GM21390 (cell line): ENCODE measurements around the gene SLC32A1.

Experiments used
- ATAC-seq: cut with Tn5 transposase; IDR thresholded peaks from one replicate; pipeline ENCODE4 v1.9.1; 2021; ENCODE audit not compliant: unreplicated experiment

The SLC32A1 gene

GRCh38 chr20:38723848-38724625 lies at the start of gene SLC32A1:
Gene SLC32A1, plus strand, starts transcription at chr20:38724486. Its CDS starts 239 bp downstream, at chr20:38724725.
- ATAC-seq, result no peak

- no peak for ATAC-seq
Observed at GRCh38 chr20:38674765-38675133, 49.5 kb upstream of the SLC32A1 start.

DNA sequence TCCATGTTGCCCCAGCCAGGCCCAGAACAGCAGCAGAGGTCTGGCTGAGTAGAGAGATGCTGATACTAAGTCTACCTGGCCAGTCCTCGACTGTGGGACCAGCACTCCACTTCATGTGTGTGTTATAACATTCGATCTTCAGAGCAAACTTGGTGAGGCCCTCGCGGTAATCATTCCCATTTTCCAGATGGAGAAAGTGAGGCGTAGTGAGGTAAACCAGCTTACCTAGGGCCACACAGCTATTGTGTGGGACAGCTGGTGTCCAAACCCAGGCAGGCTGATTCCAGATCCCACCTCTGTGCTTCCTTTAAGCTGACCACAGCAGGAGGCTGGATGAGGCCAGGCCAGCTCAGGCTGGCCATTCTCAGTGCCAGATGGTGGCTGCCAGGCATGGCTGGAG lies 47.7 kb upstream of the SLC32A1 start:
- ATAC-seq, result no peak

GRCh38 chr20:38680500-38681306 lies 43.6 kb upstream of the SLC32A1 start:
- ATAC-seq, result no peak

DNA sequence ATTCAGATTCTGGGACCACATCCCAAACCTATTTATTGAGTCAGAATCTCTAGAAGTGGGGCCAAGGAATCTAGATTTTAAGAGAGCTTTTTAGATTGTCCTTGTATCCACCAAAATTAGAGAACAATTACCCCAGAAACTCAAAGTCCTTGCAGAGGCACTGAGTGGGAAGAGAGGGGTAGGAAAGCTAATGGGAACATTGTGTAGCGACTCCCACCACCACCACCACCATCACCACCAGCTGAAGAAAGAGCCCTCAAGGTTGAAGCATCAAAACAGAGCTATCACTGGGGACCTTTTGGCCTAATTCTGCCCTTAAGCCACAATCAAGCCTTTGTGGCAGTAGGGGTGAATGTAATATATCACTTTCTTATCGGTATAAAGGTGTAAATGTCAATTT lies 39.0 kb upstream of the SLC32A1 start:
- ATAC-seq, result no peak

- no peak for ATAC-seq
Observed at GRCh38 chr20:38685853-38686473, 38.3 kb upstream of the SLC32A1 start.

- ATAC-seq, result no peak
Observed at GRCh38 chr20:38692436-38693411, 31.6 kb upstream of the SLC32A1 start.

- ATAC-seq, result no peak
Observed at GRCh38 chr20:38697306-38697705, 27.0 kb upstream of the SLC32A1 start.

DNA sequence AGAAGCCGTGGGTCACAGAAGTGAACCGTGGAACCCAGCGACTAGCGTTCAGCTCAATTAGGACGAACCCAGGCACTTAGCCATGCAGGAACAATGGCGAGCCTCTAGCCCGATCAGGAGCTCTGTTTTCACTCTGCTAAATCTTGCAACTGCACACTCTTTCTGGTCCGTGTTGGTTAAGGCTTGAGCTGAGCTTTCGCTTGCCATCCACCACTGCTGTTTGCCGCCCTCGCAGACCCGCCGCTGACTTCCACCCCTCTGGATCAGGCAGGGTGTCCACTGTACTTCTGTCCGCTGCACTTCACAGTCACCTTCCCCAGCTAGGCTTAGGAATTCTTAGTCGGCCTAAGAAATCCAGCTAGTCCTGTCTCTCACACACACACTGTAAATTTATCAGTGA lies 25.7 kb upstream of the SLC32A1 start:
- no peak for ATAC-seq

GRCh38 chr20:38700141-38700540 lies 24.1 kb upstream of the SLC32A1 start:
- no peak for ATAC-seq

DNA sequence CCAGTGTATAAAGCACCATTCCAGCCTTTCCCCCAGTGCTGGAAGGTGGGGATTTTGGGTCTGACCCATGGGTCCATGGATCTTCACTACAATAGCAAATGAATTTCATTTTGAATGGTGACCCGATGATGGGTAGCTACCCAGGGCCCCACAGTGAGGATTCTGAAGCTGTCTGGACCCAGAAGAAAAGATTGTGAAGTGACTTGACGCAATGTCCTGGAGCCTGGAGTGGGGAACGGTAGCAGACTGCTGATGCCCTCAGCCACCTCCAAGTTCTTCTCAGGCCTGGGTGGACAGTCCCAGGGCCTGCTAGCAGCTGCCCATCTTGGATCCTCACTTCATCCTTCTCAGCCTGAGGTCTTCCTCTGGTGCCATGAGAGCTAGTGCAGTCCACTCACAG lies 23.4 kb upstream of the SLC32A1 start:
- no peak for ATAC-seq

- ATAC-seq, result no peak
Observed at GRCh38 chr20:38703526-38703925, 20.8 kb upstream of the SLC32A1 start.

GRCh38 chr20:38704136-38704535 lies 20.1 kb upstream of the SLC32A1 start:
- ATAC-seq, result no peak

GRCh38 chr20:38706509-38706908 lies 17.8 kb upstream of the SLC32A1 start:
- ATAC-seq, result no peak

DNA sequence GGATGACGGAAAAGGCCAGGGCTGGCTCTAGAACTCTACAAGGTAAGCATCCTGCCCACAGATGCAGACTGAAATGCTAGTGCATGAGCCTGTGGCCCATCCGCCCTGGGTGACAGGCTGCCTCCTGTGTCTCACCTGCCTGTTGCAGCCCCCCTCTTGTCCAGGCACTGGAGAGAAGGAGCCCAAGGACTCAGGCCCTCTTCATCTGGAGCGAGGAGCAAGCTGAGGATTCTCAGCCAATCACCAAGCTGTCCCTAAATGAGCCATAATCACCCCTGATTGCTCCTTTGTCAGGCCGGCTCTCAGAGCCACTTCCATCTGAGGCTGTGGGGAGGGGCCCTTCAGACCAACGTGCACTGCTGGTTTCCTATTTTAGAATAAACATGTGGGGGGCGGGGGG lies 10.0 kb upstream of the SLC32A1 start:
- ATAC-seq, result no peak

DNA sequence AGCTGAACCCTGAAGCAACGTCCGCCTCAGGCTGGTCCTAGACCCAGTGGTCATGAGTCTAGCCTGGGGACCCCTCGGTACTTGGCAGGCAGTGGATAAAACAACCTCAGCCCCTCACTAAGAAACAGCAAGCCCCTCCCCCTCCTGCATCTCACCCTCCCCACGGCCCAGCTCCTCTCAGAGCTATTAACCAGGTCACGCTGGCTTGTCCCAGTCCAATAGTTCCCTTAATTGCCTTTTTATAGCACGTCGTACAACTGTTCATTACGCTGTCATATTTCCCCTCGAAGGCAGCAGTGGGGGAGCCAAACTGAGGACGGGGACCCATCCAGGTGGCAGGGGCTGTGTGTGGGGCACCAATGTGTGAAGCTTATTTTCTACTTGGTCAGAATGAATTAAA lies 8.6 kb upstream of the SLC32A1 start:
- ATAC-seq, result no peak

DNA sequence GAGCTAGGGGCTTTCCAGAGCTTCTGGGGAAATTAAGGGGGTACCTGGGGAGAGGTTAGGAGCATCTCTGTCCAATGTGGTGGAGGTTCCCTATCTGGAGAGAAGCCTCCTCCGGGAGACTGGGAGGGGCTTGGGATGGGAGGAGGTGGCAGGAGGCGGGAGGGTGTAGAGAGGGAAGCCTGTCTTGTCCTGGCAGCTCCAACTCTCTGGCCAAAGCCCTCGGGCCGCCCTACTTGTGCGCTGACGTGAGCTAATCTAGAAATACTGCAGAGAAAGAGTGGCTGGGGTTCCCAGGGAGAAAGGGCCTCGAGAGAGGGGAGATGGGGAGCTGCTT lies 1.6 kb upstream of the SLC32A1 start:
- no peak for ATAC-seq

DNA sequence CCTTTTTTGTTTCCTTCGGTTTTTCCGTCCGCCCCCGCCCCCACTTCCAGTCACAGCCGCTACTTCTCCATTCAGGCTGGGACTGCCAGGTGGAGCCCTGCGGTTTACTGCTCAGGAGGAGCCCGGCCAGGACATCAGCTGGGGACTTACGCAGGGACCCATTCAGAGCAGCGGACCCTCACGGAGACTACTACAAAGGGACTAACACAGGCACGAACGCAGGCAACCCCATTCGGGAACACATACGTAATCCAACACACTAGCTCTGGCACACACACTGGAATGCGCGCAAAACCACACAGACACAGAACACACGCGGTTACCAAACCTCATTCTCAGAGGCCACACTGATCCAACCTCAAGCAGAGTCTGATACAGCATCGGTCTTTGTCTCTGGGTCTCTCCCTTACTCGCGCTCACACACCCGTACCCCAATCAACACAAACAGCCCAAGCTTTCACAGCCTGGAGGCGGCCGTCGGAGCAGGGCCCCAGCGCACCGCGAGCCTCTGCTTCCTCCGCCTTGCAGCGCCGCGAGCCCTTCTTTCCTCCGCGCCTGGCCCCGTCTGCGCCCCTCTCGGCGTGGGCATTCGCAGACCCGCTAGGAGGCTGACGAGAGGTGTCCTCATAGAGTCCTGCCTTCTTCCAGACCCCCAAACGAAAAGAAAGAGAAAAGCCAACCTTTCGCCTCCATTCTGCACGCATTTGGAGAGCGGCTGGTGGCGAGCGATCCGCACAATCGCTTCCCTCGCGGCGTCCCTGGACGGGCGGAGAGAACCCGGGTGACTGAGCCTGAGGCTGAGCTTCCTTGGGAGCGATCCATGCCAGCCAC lies 1.1 kb upstream of the SLC32A1 start:
- no peak for ATAC-seq

DNA sequence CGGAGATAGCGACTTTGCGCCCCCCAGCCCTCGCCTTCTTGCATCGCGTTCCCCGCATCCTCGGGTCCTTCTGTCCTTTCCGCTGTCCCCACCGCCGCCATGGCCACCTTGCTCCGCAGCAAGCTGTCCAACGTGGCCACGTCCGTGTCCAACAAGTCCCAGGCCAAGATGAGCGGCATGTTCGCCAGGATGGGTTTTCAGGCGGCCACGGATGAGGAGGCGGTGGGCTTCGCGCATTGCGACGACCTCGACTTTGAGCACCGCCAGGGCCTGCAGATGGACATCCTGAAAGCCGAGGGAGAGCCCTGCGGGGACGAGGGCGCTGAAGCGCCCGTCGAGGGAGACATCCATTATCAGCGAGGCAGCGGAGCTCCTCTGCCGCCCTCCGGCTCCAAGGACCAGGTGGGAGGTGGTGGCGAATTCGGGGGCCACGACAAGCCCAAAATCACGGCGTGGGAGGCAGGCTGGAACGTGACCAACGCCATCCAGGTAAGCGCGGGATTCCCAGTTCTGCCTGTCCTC lies 401 bp downstream of the SLC32A1 start:
- no peak for ATAC-seq
